A673 (cell line): ENCODE results near the gene CBY1. TPM values are rescaled to one million over a fixed set of nuclear protein-coding genes. Genes with fewer than 3 reads are reported as not detected.
A peak's percentile ranks its signal among the peaks of the same experiment; 100 is the strongest.

Source experiments
- BruUV-seq: library from RNA; stranded (reverse); fragments of 400-500 nt; replicated peaks from 2 replicates; lab custom pipeline; 2021; lab: Mats Ljungman, UMichigan
- CTCF ChIA-PET: fragments of 300-600 bp; sonication (Branson Sonifier 250); formaldehyde crosslinking; loops from one replicate; lab custom pipeline; 2022; ENCODE audit warnings: antibody characterized with exemption; lab: Charles Lee
- POLR2A ChIA-PET: fragments of 300-600 bp; sonication (Branson Sonifier 250); formaldehyde crosslinking; loops from one replicate; lab custom pipeline; 2022; ENCODE audit warnings: antibody characterized with exemption; ENCODE audit not compliant: low non-redundant PET; lab: Charles Lee
- DNase-seq: peaks from one replicate; pipeline ENCODE4 v3.0.0-alpha.2; 2015; ENCODE audit warnings: low spot score
- H3K27ac ChIP-seq: fragments of 200-600 bp; sonication (generic); 2 replicates; pipeline ENCODE4 v1.5.1; 2016; ENCODE audit warnings: mixed run types, low read depth, mild to moderate bottlenecking, mixed read lengths, antibody characterized with exemption, low read length; ENCODE audit not compliant: poor library complexity, severe bottlenecking
- H3K27me3 ChIP-seq: fragments of 200-600 bp; sonication (generic); replicated peaks from 2 replicates; pipeline ENCODE4 v1.6.1; 2017; ENCODE audit warnings: mixed run types, low read depth, mild to moderate bottlenecking, mixed read lengths, antibody characterized with exemption, low read length; ENCODE audit not compliant: insufficient read depth, poor library complexity
- H3K36me3 ChIP-seq: fragments of 200-600 bp; sonication (generic); 2 replicates; pipeline ENCODE4 v1.6.1; 2016; ENCODE audit warnings: mixed run types, mild to moderate bottlenecking, mixed read lengths, antibody characterized with exemption, low read length; ENCODE audit not compliant: insufficient read depth, poor library complexity, severe bottlenecking
- H3K4me1 ChIP-seq: fragments of 200-600 bp; sonication (generic); 2 replicates; pipeline ENCODE4 v1.6.1; 2017; ENCODE audit warnings: mixed run types, mild to moderate bottlenecking, mixed read lengths, antibody characterized with exemption, low read length; ENCODE audit not compliant: insufficient read depth, poor library complexity, severe bottlenecking
- H3K4me3 ChIP-seq: fragments of 200-600 bp; sonication (generic); 2 replicates; pipeline ENCODE4 v1.5.1; 2016; ENCODE audit warnings: low read depth, mixed run types, mild to moderate bottlenecking, mixed read lengths, low read length; ENCODE audit not compliant: poor library complexity, severe bottlenecking
- H3K9me3 ChIP-seq: fragments of 200-600 bp; sonication (generic); 2 replicates; pipeline ENCODE4 v1.6.1; 2016; ENCODE audit warnings: mixed run types, low read depth, mild to moderate bottlenecking, mixed read lengths, antibody characterized with exemption, low read length; ENCODE audit not compliant: poor library complexity, severe bottlenecking
- CTCF ChIP-seq: fragments of 300-800, 200-600 bp; sonication (generic); conservative IDR thresholded peaks from 2 replicates; pipeline ENCODE4 v1.5.1; 2017; ENCODE audit warnings: low read depth, mild to moderate bottlenecking, antibody characterized with exemption, low read length, moderate library complexity, mixed read lengths
- EZH2 ChIP-seq: fragments of 200-600 bp; sonication (generic); IDR thresholded peaks from 2 replicates; pipeline ENCODE4 v1.6.1; 2017; ENCODE audit warnings: borderline replicate concordance, low read depth, mild to moderate bottlenecking, mixed read lengths, antibody characterized with exemption, low read length; ENCODE audit not compliant: poor library complexity, severe bottlenecking
- intact Hi-C: fragments of 100-400 bp; cut with micrococcal nuclease; formaldehyde crosslinking; loops from one replicate; pipeline ENCODE4 v1.10.0; 2022; ENCODE audit not compliant: unreplicated experiment
- total RNA-seq: library from RNA; stranded (reverse); gene quantifications from 2 replicates; pipeline ENCODE4 v1.2.3, GENCODE V29; 2021

The CBY1 gene
- total RNA-seq, 1 experiment from 2014 or later = 22.1 TPM

- no peak for DNase-seq
- H3K4me3 ChIP-seq = no peak overlapping the region
- POLR2A ChIA-PET = no interaction called here
- H3K27me3 ChIP-seq = no peaks in the 10 kb centered on the region
- H3K36me3 ChIP-seq = peaks cover 5% of the 10 kb centered on the region
- no peaks in the 10 kb centered on the region for H3K4me1 ChIP-seq
- H3K9me3 ChIP-seq = no peaks in the 10 kb centered on the region
- H3K27ac ChIP-seq = no peak overlapping the region
- intact Hi-C loops = no loop called here
- CTCF ChIA-PET = no interaction called here
- BruUV-seq = no TSS peak
- no peak for TF ChIP-seq CTCF
- TF ChIP-seq EZH2 = no peak
These were observed 18.4 kb downstream of the CBY1 start for GRCh38 chr22:38674888-38675287.

GRCh38 chr22:38675833-38676232 is 19.4 kb downstream of the CBY1 start:
- TF ChIP-seq CTCF (no peak), EZH2 (no peak)
- Histone ChIP-seq H3K4me3 (no peak overlapping the region), H3K27me3 (no peaks in the 10 kb centered on the region), H3K4me1 (no peaks in the 10 kb centered on the region), H3K27ac (no peak overlapping the region), H3K9me3 (no peaks in the 10 kb centered on the region), H3K36me3 (peaks cover 5% of the 10 kb centered on the region)
- intact Hi-C loops = no loop called here
- CTCF ChIA-PET = no interaction called here
- DNase-seq = no peak
- BruUV-seq = no TSS peak
- POLR2A ChIA-PET = no interaction called here

- no peaks in the 10 kb centered on the region for H3K27me3 ChIP-seq
- no peaks in the 10 kb centered on the region for H3K9me3 ChIP-seq
- TF ChIP-seq EZH2 (no peak), CTCF (peak; percentile 91)
- H3K36me3 ChIP-seq = peaks cover 36% of the 10 kb centered on the region
- peak; percentile 89 for DNase-seq
- ChIA-PET CTCF (interaction anchor here (0.6 to 0.9 kb wide), 5 partner anchors 8 to 396 kb away, joined by 3 to 6 read pairs (median 3); no protein-coding TSS in a partner anchor), POLR2A (interaction anchor here (0.5 to 0.6 kb wide), 4 partner anchors 10 to 43 kb away, joined by 3 to 8 read pairs (median 4); no protein-coding TSS in a partner anchor)
- H3K4me1 ChIP-seq = peaks cover 4% of the 10 kb centered on the region
- H3K27ac ChIP-seq = peak within 1 kb of the TSS; percentile 86
- no TSS peak for BruUV-seq
- peak within 1 kb of the TSS; percentile 85 for H3K4me3 ChIP-seq
- intact Hi-C loops = no loop called here
These were observed 25.3 kb downstream of the CBY1 start, which contains the start of gene TOMM22 for GRCh38 chr22:38681582-38682335. Gene TOMM22 (plus strand): TSS chr22:38681957. CDS start chr22:38681979, 22 bp downstream.
